GM23248 (cell line): Measurements from ENCODE around the gene SLC6A19. TPM values are rescaled to one million over a fixed set of nuclear protein-coding genes. Genes with fewer than 3 reads are reported as not detected.

Source experiments
- DNase-seq: peaks from one replicate; pipeline ENCODE4 v3.0.0-alpha.2; 2015
- H2AFZ ChIP-seq: fragments of 200-600 bp; sonication (generic); 2 replicates; pipeline ENCODE4 v1.6.1; 2016; ENCODE audit warnings: antibody characterized with exemption
- H3F3A ChIP-seq: fragments of 200-600 bp; sonication (generic); 2 replicates; pipeline ENCODE4 v1.6.1; 2016; ENCODE audit warnings: mild to moderate bottlenecking, antibody characterized with exemption, mixed run types; ENCODE audit not compliant: insufficient read depth
- H3K27ac ChIP-seq: fragments of 200-600 bp; sonication (generic); 2 replicates; pipeline ENCODE4 v1.5.1; 2016; ENCODE audit warnings: mild to moderate bottlenecking
- H3K27me3 ChIP-seq: fragments of 200-600 bp; sonication (generic); replicated peaks from 2 replicates; pipeline ENCODE4 v1.6.1; 2016; ENCODE audit warnings: mild to moderate bottlenecking; ENCODE audit not compliant: insufficient read depth
- H3K36me3 ChIP-seq: fragments of 200-600 bp; sonication (generic); 2 replicates; pipeline ENCODE4 v1.6.1; 2016; ENCODE audit warnings: low read depth, mild to moderate bottlenecking
- H3K4me1 ChIP-seq: fragments of 200-600 bp; sonication (generic); 2 replicates; pipeline ENCODE4 v1.6.1; 2016; ENCODE audit warnings: mild to moderate bottlenecking; ENCODE audit not compliant: insufficient read depth
- H3K4me2 ChIP-seq: fragments of 200-600 bp; sonication (generic); one replicate; pipeline ENCODE4 v1.6.1; 2016; ENCODE audit warnings: mild to moderate bottlenecking; ENCODE audit not compliant: unreplicated experiment
- H3K4me3 ChIP-seq: fragments of 200-600 bp; sonication (generic); 2 replicates; pipeline ENCODE4 v1.5.1; 2016; ENCODE audit warnings: mild to moderate bottlenecking
- H3K79me2 ChIP-seq: fragments of 200-600 bp; sonication (generic); 2 replicates; pipeline ENCODE4 v1.6.1; 2016; ENCODE audit warnings: mild to moderate bottlenecking; ENCODE audit not compliant: insufficient read depth
- H3K9ac ChIP-seq: fragments of 200-600 bp; sonication (generic); 2 replicates; pipeline ENCODE4 v1.6.1; 2016; ENCODE audit warnings: mild to moderate bottlenecking
- H3K9me2 ChIP-seq: fragments of 200-600 bp; sonication (generic); 2 replicates; pipeline ENCODE4 v1.6.1; 2016; ENCODE audit warnings: mixed run types, mild to moderate bottlenecking, moderate library complexity; ENCODE audit not compliant: insufficient read depth
- H3K9me3 ChIP-seq: fragments of 200-600 bp; sonication (generic); one replicate; pipeline ENCODE4 v1.6.1; 2017; ENCODE audit warnings: low read depth
- H4K20me1 ChIP-seq: fragments of 200-600 bp; sonication (generic); 2 replicates; pipeline ENCODE4 v1.6.0; 2016; ENCODE audit not compliant: insufficient read depth
- EZH2 ChIP-seq: fragments of 200-600 bp; sonication (generic); IDR thresholded peaks from 2 replicates; pipeline ENCODE4 v1.6.1; 2018; ENCODE audit warnings: antibody characterized with exemption, mild to moderate bottlenecking; ENCODE audit not compliant: insufficient read depth, poor library complexity, severe bottlenecking
- EZH2phosphoT487 ChIP-seq: fragments of 200-600 bp; sonication (generic); IDR thresholded peaks from 2 replicates; pipeline ENCODE4 v1.6.1; 2018; ENCODE audit warnings: antibody characterized with exemption, moderate library complexity, mild to moderate bottlenecking, low read depth; ENCODE audit not compliant: insufficient read depth
- WGBS, 2 experiments: methylation state at CpG; one replicate each; pipeline ENCODE4 v1.1.6; 2015 to 2017; ENCODE audit warnings: low lambda C conversion rate in 2 of 2, low coverage in 1 of 2; ENCODE audit errors: missing lambda C conversion rate in 2 of 2; 5-methylcytosine and 5-hydroxymethylcytosine counted together
- in situ Hi-C: fragments of 300-500 bp; cut with MboI; formaldehyde crosslinking; loops from 2 replicates; pipeline ENCODE4 v1.15.0; 2020
- polyA plus RNA-seq: library from polyadenylated mRNA; unstranded; fragments of >200 nt; fragmentation: Nextera tagmentation; extraction: Ambion mirVana; gene quantifications from 2 replicates; pipeline ENCODE4 v1.2.1, GENCODE V29; 2016
- total RNA-seq: library from RNA; depleted of rRNA; stranded (reverse); fragments of >200 nt; shearing (Covaris generic); gene quantifications from 2 replicates; pipeline ENCODE4 v1.2.3, GENCODE V29; 2014; rRNA removed

Gene SLC6A19
- total and polyA plus RNA-seq, 2 experiments from 2014 or later: not detected

DNA sequence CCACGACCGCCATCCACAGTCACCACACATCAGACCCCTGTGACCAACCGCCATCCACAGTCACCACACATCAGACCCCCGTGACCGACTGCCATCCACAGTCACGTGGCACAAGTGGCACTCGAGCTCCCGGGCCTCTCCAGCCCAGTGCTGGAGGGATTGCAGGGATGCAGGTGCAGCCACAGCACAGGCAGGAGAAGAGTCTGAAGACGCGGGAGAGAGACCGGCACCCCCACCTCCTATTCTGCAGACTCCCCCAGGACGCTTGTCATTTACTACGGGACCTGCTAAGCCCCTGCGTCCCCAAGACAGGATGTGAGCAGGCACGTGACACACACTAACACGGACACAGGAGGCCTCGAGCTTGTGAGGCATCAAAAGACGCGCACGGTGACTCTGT lies 72.3 kb downstream of the SLC6A19 start:
- no peak overlapping the region for H2AFZ ChIP-seq
- no peaks in the 10 kb centered on the region for H3K27me3 ChIP-seq
- H3K4me3 ChIP-seq: no peak overlapping the region
- no peaks in the 10 kb centered on the region for H3F3A ChIP-seq
- no peak overlapping the region for H3K4me2 ChIP-seq
- no peaks in the 10 kb centered on the region for H4K20me1 ChIP-seq
- in situ Hi-C loops: no loop called here
- H3K4me1 ChIP-seq: no peaks in the 10 kb centered on the region
- no peak overlapping the region for H3K9ac ChIP-seq
- no peaks in the 10 kb centered on the region for H3K9me3 ChIP-seq
- no peak for TF ChIP-seq EZH2
- no peak for TF ChIP-seq EZH2phosphoT487
- no peaks in the 10 kb centered on the region for H3K36me3 ChIP-seq
- H3K79me2 ChIP-seq: no peaks in the 10 kb centered on the region
- WGBS, 2 experiments: 65 to 67% methylated on average over 17 to 19 of the region's 20 CpGs
- no peaks in the 10 kb centered on the region for H3K9me2 ChIP-seq
- H3K27ac ChIP-seq: no peak overlapping the region
- DNase-seq: no peak

DNA sequence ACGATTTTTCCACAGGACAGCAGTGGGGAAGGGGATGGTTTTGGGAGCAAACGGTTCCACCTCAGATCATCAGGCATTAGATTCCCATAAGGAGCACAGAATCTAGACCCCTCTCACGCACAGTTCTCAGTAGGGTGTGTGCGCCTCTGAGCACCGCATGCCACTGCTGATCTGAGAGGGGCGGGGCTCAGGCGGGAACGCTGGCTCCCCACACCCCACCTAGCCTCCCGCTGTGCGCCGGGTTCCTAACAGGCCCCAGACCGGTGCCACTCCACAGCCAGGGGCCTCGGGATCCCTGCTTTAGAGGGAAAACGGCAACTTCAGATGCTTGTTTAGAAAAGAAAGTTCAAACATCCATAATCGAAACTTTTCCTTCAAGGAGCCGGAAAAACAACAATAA lies 73.1 kb downstream of the SLC6A19 start:
- Histone ChIP-seq H2AFZ (no peak overlapping the region), H3K27me3 (no peaks in the 10 kb centered on the region), H3F3A (no peaks in the 10 kb centered on the region), H3K4me2 (no peak overlapping the region), H3K36me3 (no peaks in the 10 kb centered on the region), H3K9me2 (no peaks in the 10 kb centered on the region), H3K27ac (no peak overlapping the region), H4K20me1 (no peaks in the 10 kb centered on the region), H3K4me3 (no peak overlapping the region), H3K9me3 (no peaks in the 10 kb centered on the region), H3K9ac (no peak overlapping the region), H3K4me1 (no peaks in the 10 kb centered on the region), H3K79me2 (no peaks in the 10 kb centered on the region)
- DNase-seq: no peak
- TF ChIP-seq EZH2 (no peak), EZH2phosphoT487 (no peak)
- 67% methylated on average over 16 of the region's 16 CpGs for WGBS, 2 experiments
- in situ Hi-C loops: no loop called here

Other genes starting within 250 kb of the SLC6A19 start
- not detected in 2 replicates for gene NKD2, start 192.8 kb upstream of the SLC6A19 start, total RNA-seq
- not detected in 2 replicates for gene NKD2, start 192.8 kb upstream of the SLC6A19 start, polyA plus RNA-seq
- gene SLC12A7, start 89.5 kb upstream of the SLC6A19 start, total RNA-seq: 1.6 and 1.9 TPM in 2 replicates
- gene SLC12A7, start 89.5 kb upstream of the SLC6A19 start, polyA plus RNA-seq: 0.46 and 0.75 TPM in 2 replicates
- not detected in 2 replicates for gene SLC6A18, start 23.8 kb downstream of the SLC6A19 start, total RNA-seq
- not detected in 2 replicates for gene SLC6A18, start 23.8 kb downstream of the SLC6A19 start, polyA plus RNA-seq
- gene TERT, start 93.5 kb downstream of the SLC6A19 start, total RNA-seq: not detected in 2 replicates
- not detected in 2 replicates for gene TERT, start 93.5 kb downstream of the SLC6A19 start, polyA plus RNA-seq
- gene CLPTM1L, start 143.5 kb downstream of the SLC6A19 start, total RNA-seq: 132 and 135 TPM in 2 replicates
- gene CLPTM1L, start 143.5 kb downstream of the SLC6A19 start, polyA plus RNA-seq: 25.6 and 28.3 TPM in 2 replicates
- not detected in 2 replicates for gene SLC6A3, start 243.8 kb downstream of the SLC6A19 start, total RNA-seq
- gene SLC6A3, start 243.8 kb downstream of the SLC6A19 start, polyA plus RNA-seq: not detected in 2 replicates